H1 (cell line): ENCODE results near the gene SPATA32. TPM values are rescaled to one million over a fixed set of nuclear protein-coding genes. Genes with fewer than 3 reads are reported as not detected.

Experiments used
- polyA plus RNA-seq, 7 experiments: library from polyadenylated mRNA; depleted of rRNA in 3 of 7; stranded (reverse) in 5 of 7; unstranded in 2 of 7; fragments of >200 nt in 5 of 7; fragments of 200-250 nt in 2 of 7; gene quantifications; 1 replicate in 5 of 7; 2 replicates in 1 of 7; 4 replicates in 1 of 7; pipeline versions ENCODE4 v1.2.1 to v1.2.3, GENCODE V29; 2011 to 2013; ENCODE audit warnings: missing spikeins in 2 of 7, mixed read lengths in 2 of 7
- total RNA-seq: library from RNA; stranded (reverse); fragmentation: NEBNext Ultra II Directional; extraction: Animal tissue kit (Norgen Biotek cat#: 25700); gene quantifications from 2 replicates; pipeline ENCODE4 v1.2.1, GENCODE V29; 2021
- TF ChIP-seq, protein P1 (sequence below): IDR thresholded peaks from 2 replicates; pipeline ENCODE4 v1.6.1; 2011; ENCODE audit warnings: low read length, improper control_type of control experiment

Gene SPATA32
- total and polyA plus RNA-seq, 2 of the 8 experiments (the other 6 are each of a cell fraction or from before 2014, with no cell fraction given): 0.24 TPM; not detected in 1

GRCh38 chr17:45264430-45264829 is 2.5 kb upstream of the SPATA32 start (continued):
- TF ChIP-seq, protein P1, sequence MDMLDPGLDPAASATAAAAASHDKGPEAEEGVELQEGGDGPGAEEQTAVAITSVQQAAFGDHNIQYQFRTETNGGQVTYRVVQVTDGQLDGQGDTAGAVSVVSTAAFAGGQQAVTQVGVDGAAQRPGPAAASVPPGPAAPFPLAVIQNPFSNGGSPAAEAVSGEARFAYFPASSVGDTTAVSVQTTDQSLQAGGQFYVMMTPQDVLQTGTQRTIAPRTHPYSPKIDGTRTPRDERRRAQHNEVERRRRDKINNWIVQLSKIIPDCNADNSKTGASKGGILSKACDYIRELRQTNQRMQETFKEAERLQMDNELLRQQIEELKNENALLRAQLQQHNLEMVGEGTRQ: no peak
